Osteoblast (primary cell): ENCODE measurements around the gene NKX6-1. TPM values are rescaled to one million over a fixed set of nuclear protein-coding genes. Genes with fewer than 3 reads are reported as not detected.

Experiments used
- DNase-seq: peaks from one replicate; pipeline ENCODE4 v3.0.0; 2011; ENCODE audit warnings: low spot score, mixed read lengths; ENCODE audit not compliant: insufficient read length; ENCODE audit errors: missing footprints
- H2AFZ ChIP-seq: 2 replicates; pipeline ENCODE4 v1.6.0; 2011; ENCODE audit warnings: mild to moderate bottlenecking, low read length
- H3K27ac ChIP-seq: 2 replicates; pipeline ENCODE4 v1.5.1; 2011; ENCODE audit warnings: mild to moderate bottlenecking, low read depth, low read length, moderate library complexity
- H3K27me3 ChIP-seq: 2 replicates; pipeline ENCODE4 v1.6.0; 2012; ENCODE audit warnings: mild to moderate bottlenecking, control low read depth, inconsistent platforms, low read length, moderate library complexity; ENCODE audit not compliant: insufficient read depth
- H3K36me3 ChIP-seq: 2 replicates; pipeline ENCODE4 v1.5.1; 2011; ENCODE audit warnings: mild to moderate bottlenecking, low read length, control low read depth, moderate library complexity; ENCODE audit not compliant: insufficient read depth
- H3K4me1 ChIP-seq: 2 replicates; pipeline ENCODE4 v1.5.1; 2011; ENCODE audit warnings: mild to moderate bottlenecking, low read length, control low read depth, moderate library complexity; ENCODE audit not compliant: insufficient read depth
- H3K4me2 ChIP-seq: 2 replicates; pipeline ENCODE4 v1.6.0; 2011; ENCODE audit warnings: mild to moderate bottlenecking, low read length; ENCODE audit not compliant: insufficient read depth
- H3K4me3 ChIP-seq: fragments of 200-600 bp; sonication (generic); 3 replicates; pipeline ENCODE4 v1.5.1; 2012; ENCODE audit warnings: mild to moderate bottlenecking, low read length, inconsistent platforms; ENCODE audit not compliant: insufficient read depth
- H3K79me2 ChIP-seq: 2 replicates; pipeline ENCODE4 v1.6.0; 2012; ENCODE audit warnings: mild to moderate bottlenecking, low read length, control low read depth, inconsistent platforms; ENCODE audit not compliant: insufficient read depth
- H3K9me3 ChIP-seq: 2 replicates; pipeline ENCODE4 v1.5.1; 2011; ENCODE audit warnings: low read depth, low read length, control low read depth
- H4K20me1 ChIP-seq: 2 replicates; pipeline ENCODE4 v1.6.0; 2012; ENCODE audit warnings: mild to moderate bottlenecking, low read length, control low read depth; ENCODE audit not compliant: insufficient read depth
- total RNA-seq: library from RNA; depleted of rRNA; stranded (reverse); fragments of >200 nt; gene quantifications from 2 replicates; pipeline ENCODE4 v1.2.3, GENCODE V29; 2012
- TF ChIP-seq, protein P1 (sequence below): IDR thresholded peaks from 2 replicates; pipeline ENCODE4 v1.5.1; 2011; ENCODE audit warnings: mild to moderate bottlenecking, low read depth, low read length, moderate library complexity; ENCODE audit errors: extremely low read depth

NKX6-1 gene
- total RNA-seq, 1 donor: not detected

DNA sequence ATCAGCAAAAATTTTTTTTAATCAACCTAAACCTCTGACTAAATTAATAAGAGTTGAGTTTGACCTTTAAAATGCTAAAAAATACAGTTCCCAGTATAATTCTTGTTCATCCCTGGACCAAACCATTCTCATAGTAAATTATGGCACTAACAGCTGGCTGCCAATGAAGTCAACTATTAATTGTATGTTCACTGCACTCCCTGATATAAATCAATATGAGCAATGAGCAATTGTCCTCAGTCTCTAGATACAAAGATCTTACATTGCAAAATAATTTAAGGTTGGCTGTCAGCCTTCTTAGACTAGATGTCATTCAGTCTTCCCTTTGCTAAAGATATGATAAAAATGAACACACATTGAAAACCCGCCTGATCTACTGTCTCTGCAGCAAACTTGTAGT, 39.3 kb downstream of the NKX6-1 start:
- no peak overlapping the region for H2AFZ ChIP-seq
- no peaks in the 10 kb centered on the region for H3K79me2 ChIP-seq
- H3K27ac ChIP-seq: no peak overlapping the region
- no peaks in the 10 kb centered on the region for H3K4me1 ChIP-seq
- TF ChIP-seq, protein P1, sequence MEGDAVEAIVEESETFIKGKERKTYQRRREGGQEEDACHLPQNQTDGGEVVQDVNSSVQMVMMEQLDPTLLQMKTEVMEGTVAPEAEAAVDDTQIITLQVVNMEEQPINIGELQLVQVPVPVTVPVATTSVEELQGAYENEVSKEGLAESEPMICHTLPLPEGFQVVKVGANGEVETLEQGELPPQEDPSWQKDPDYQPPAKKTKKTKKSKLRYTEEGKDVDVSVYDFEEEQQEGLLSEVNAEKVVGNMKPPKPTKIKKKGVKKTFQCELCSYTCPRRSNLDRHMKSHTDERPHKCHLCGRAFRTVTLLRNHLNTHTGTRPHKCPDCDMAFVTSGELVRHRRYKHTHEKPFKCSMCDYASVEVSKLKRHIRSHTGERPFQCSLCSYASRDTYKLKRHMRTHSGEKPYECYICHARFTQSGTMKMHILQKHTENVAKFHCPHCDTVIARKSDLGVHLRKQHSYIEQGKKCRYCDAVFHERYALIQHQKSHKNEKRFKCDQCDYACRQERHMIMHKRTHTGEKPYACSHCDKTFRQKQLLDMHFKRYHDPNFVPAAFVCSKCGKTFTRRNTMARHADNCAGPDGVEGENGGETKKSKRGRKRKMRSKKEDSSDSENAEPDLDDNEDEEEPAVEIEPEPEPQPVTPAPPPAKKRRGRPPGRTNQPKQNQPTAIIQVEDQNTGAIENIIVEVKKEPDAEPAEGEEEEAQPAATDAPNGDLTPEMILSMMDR: no peak
- no peaks in the 10 kb centered on the region for H3K9me3 ChIP-seq
- no peak for DNase-seq
- H3K4me3 ChIP-seq: no peak overlapping the region
- no peaks in the 10 kb centered on the region for H3K36me3 ChIP-seq
- no peaks in the 10 kb centered on the region for H4K20me1 ChIP-seq
- H3K4me2 ChIP-seq: no peak overlapping the region
- no peaks in the 10 kb centered on the region for H3K27me3 ChIP-seq

DNA sequence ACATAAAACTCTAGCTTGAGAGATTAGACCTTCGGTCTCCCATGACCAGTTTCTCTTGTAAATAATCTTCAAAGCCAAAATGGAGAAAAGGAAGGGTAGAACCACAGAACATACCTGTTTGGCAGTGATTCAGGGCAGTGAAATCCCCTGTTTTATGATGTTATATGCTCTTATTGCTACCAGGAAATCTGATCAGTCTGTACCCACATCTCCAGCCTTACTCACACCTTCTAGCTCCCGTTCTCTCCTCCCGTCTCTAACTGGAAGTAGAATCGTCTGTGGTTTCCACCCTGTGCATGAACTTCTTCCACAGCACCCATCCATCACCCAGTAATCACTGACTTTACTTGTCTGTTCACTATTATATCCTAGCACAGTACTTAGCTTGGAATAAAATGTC, 42.9 kb downstream of the NKX6-1 start:
- Histone ChIP-seq H3K79me2 (no peaks in the 10 kb centered on the region), H3K4me3 (no peak overlapping the region), H4K20me1 (no peaks in the 10 kb centered on the region), H3K9me3 (no peaks in the 10 kb centered on the region), H3K36me3 (no peaks in the 10 kb centered on the region), H3K4me2 (no peak overlapping the region), H2AFZ (no peak overlapping the region), H3K4me1 (no peaks in the 10 kb centered on the region), H3K27me3 (no peaks in the 10 kb centered on the region), H3K27ac (no peak overlapping the region)
- TF ChIP-seq, protein P1: no peak
- no peak for DNase-seq

DNA sequence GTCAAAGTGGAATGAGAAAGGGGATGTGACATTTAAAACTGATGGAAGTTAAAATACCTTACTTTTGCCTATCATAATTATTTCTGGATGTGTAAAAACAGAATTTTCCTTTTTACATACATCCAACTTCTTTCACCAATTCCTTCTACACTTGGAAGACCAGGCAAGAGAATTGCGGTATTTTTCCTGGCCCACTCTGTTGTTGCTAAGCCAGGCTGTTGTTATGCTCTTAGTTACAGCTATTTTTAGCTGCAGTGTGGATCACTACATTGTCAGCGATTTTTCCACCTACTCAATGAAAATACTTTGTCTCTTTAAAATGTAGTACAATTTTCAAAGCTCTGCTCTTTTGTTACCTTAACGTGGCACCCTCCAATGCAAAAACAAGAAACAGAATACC, 43.4 kb downstream of the NKX6-1 start:
- no peaks in the 10 kb centered on the region for H3K79me2 ChIP-seq
- H3K9me3 ChIP-seq: no peaks in the 10 kb centered on the region
- H3K4me3 ChIP-seq: no peak overlapping the region
- H3K36me3 ChIP-seq: no peaks in the 10 kb centered on the region
- H3K4me2 ChIP-seq: no peak overlapping the region
- no peaks in the 10 kb centered on the region for H4K20me1 ChIP-seq
- no peaks in the 10 kb centered on the region for H3K27me3 ChIP-seq
- H3K27ac ChIP-seq: no peak overlapping the region
- no peak overlapping the region for H2AFZ ChIP-seq
- H3K4me1 ChIP-seq: no peaks in the 10 kb centered on the region
- TF ChIP-seq, protein P1: no peak
- no peak for DNase-seq

DNA sequence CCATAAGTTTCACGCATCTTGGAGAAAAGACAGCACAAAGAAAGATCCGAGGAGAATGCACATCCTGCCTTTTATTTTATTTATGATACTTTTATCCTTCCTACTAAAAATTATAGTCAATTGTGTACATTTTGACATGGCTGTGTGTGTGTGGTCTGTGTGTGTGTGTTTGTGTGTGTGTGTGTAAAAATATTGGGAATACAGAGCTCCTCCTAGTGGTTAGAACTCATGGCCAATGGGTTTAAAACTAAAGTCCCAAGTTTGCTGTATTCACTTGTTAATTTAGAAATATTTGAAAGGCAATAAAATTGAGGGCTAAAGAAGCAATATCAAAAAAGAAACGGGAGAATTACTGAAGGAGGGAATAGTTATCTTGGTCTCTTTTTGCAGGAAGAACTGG, 47.5 kb downstream of the NKX6-1 start:
- Histone ChIP-seq H3K36me3 (no peaks in the 10 kb centered on the region), H3K4me1 (no peaks in the 10 kb centered on the region), H3K9me3 (no peaks in the 10 kb centered on the region), H4K20me1 (no peaks in the 10 kb centered on the region), H2AFZ (no peak overlapping the region), H3K27me3 (no peaks in the 10 kb centered on the region), H3K79me2 (no peaks in the 10 kb centered on the region), H3K4me3 (no peak overlapping the region), H3K4me2 (no peak overlapping the region), H3K27ac (no peak overlapping the region)
- TF ChIP-seq, protein P1: peak; percentile 50
- peak; percentile 14 for DNase-seq
